Esophagus (tissue), 2 donors: ENCODE data around the gene BEND7. TPM values are rescaled to one million over a fixed set of nuclear protein-coding genes. Genes with fewer than 3 reads are reported as not detected.
"Not testable (repeated sequence)": the region's sequence is repeated elsewhere in the genome, so short reads cannot be mapped to it uniquely, and the experiment has no call there.

Source experiments
- H3K27ac ChIP-seq, 2 donors: one replicate each; pipeline ENCODE4 v1.5.1; 2013; ENCODE audit warnings: low read depth in 2 of 2, mild to moderate bottlenecking in 2 of 2, inconsistent platforms in 1 of 2, low read length in 1 of 2, moderate library complexity in 1 of 2
- H3K27me3 ChIP-seq, 2 donors: one replicate each; pipeline ENCODE4 v1.6.1; 2013; ENCODE audit warnings: low read length in 2 of 2, control low read depth in 1 of 2, mild to moderate bottlenecking in 1 of 2; ENCODE audit not compliant: insufficient read depth in 2 of 2, control insufficient read depth in 1 of 2
- H3K36me3 ChIP-seq, 2 donors: one replicate each; pipeline ENCODE4 v1.6.1; 2013; ENCODE audit warnings: low read length in 1 of 2; ENCODE audit not compliant: control insufficient read depth in 2 of 2, insufficient read depth in 2 of 2
- H3K4me1 ChIP-seq, 2 donors: one replicate each; pipeline ENCODE4 v1.6.1; 2013; ENCODE audit warnings: low read length in 1 of 2; ENCODE audit not compliant: control insufficient read depth in 2 of 2, insufficient read depth in 2 of 2
- H3K4me3 ChIP-seq, 2 donors: one replicate each; pipeline ENCODE4 v1.5.1; 2013; ENCODE audit warnings: low read length in 2 of 2, mild to moderate bottlenecking in 2 of 2, low read depth in 1 of 2, moderate library complexity in 1 of 2
- H3K9me3 ChIP-seq, 2 donors: one replicate each; pipeline ENCODE4 v1.6.1; 2013; ENCODE audit warnings: mild to moderate bottlenecking in 2 of 2, low read depth in 1 of 2, low read length in 1 of 2, moderate library complexity in 1 of 2; ENCODE audit not compliant: control insufficient read depth in 2 of 2, insufficient read depth in 1 of 2
- WGBS, 2 donors: extraction: QIAGEN DNeasy Blood & Tissue Kit; methylation state at CpG; one replicate each; pipeline ENCODE4 v1.1.7; 2013; 5-methylcytosine and 5-hydroxymethylcytosine counted together
- polyA plus RNA-seq, 2 donors: library from polyadenylated mRNA; stranded (reverse); fragments of 200-250 nt; gene quantifications; one replicate each; pipeline ENCODE4 v1.2.3, GENCODE V29; 2013
- donor health status: healthy with polysubstance abuse.
- donor health status: Bipolar disorder and iron deficiency.

The BEND7 gene
- polyA plus RNA-seq, 2 donors: 1.1 to 1.9 TPM

- H3K27me3 ChIP-seq: peaks cover 0 to 2% of the 10 kb centered on the region in 2 donors
- H3K36me3 ChIP-seq: no peaks in the 10 kb centered on the region
- no peak overlapping the region for H3K4me3 ChIP-seq
- WGBS, 2 donors: 85 to 86% methylated on average over 9 of the region's 9 CpGs
- H3K9me3 ChIP-seq: no peaks in the 10 kb centered on the region
- H3K4me1 ChIP-seq: no peaks in the 10 kb centered on the region
- no peak overlapping the region for H3K27ac ChIP-seq
These were observed 111.2 kb downstream of the BEND7 start for GRCh38 chr10:13417459-13418126.

- no peaks in the 10 kb centered on the region for H3K9me3 ChIP-seq
- no peaks in the 10 kb centered on the region for H3K4me1 ChIP-seq
- H3K27me3 ChIP-seq: peaks cover 0 to 2% of the 10 kb centered on the region in 2 donors
- H3K27ac ChIP-seq: no peak overlapping the region
- H3K4me3 ChIP-seq: no peak overlapping the region
- no peaks in the 10 kb centered on the region for H3K36me3 ChIP-seq
- WGBS, 2 donors: 63 to 78% methylated on average over 2 of the region's 2 CpGs
These were observed 112.1 kb downstream of the BEND7 start for GRCh38 chr10:13416760-13417159.

DNA sequence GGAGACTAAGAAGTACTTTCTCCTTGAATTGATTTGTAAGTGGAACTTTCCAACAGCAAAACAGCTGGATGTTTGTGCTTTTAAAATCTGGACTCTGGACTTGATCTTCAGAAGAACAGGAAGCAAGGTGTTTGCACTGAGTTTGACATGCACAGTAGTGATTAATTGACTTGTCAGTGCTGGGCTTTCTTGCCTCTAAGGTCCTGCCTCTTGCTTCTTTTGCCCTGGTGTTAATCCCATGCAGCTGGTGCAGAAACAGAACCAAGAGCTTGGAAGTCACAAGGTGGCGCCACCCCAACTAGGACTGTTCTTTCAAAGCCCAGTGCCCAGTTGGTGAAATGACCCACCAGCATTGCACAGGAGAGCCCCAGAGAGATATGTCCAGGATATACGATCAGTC is 114.0 kb downstream of the BEND7 start:
- no peaks in the 10 kb centered on the region for H3K36me3 ChIP-seq
- 43 to 53% methylated on average over 2 of the region's 2 CpGs for WGBS, 2 donors
- H3K4me1 ChIP-seq: no peaks in the 10 kb centered on the region
- peaks cover 0 to 2% of the 10 kb centered on the region in 2 donors for H3K27me3 ChIP-seq
- no peak overlapping the region for H3K4me3 ChIP-seq
- no peaks in the 10 kb centered on the region for H3K9me3 ChIP-seq
- H3K27ac ChIP-seq: no peak overlapping the region

GRCh38 chr10:13414137-13414536 is 114.7 kb downstream of the BEND7 start:
- WGBS, 2 donors: 78 to 91% methylated on average over 1 of the region's 1 CpG
- no peaks in the 10 kb centered on the region for H3K4me1 ChIP-seq

DNA sequence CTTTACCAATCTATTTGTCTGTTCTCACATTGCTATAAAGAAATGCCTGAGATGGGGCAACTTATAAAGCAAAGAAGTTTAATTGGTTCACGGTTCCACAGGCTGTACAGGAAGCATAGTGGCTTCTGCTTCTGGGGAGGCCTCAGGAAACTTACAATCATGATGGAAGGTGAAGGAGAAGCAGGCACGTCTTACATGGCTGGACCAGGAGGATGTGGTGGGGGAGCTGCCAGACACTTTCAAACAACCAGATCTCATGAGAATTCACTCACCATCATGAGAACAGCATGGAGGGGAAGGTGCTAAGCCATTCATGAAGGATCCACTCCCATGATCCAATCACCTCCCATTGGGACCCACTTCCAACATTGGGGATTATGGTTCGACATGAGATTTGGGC is 115.9 kb downstream of the BEND7 start:
- H3K27me3 ChIP-seq: peaks cover 0 to 2% of the 10 kb centered on the region in 2 donors
- 86 to 87% methylated on average over 3 of the region's 3 CpGs for WGBS, 2 donors
- no peak overlapping the region for H3K27ac ChIP-seq

More at GRCh38 chr10:13414137-13414536, 114.7 kb downstream of the BEND7 start:
- Histone ChIP-seq H3K9me3 (no peaks in the 10 kb centered on the region), H3K27ac (no peak overlapping the region), H3K4me3 (no peak overlapping the region), H3K27me3 (peaks cover 0 to 2% of the 10 kb centered on the region in 2 donors), H3K36me3 (no peaks in the 10 kb centered on the region)

DNA sequence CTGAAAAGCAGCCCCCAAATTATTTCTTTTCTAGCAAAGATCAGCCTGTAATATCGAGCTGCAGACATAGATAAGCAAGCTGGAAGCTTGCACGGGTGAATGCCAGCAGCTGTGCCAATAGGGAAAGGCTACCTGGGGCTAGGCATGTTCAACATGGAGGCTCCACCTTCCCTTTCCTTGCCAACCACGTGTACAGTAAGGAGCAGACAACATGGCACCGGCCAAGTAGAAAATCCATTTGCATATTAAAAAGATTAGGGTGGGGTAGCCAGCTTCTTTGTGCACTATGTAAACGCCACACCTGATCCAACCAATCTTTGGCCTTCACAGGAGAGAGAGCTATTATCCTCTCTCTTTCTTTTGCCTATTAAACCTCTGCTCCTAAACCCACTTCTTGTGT is 124.0 kb downstream of the BEND7 start:
- Histone ChIP-seq H3K4me3 (no peak overlapping the region), H3K27ac (no peak overlapping the region), H3K9me3 (peaks cover 0 to 3% of the 10 kb centered on the region in 2 donors), H3K27me3 (no peaks in the 10 kb centered on the region), H3K36me3 (no peaks in the 10 kb centered on the region), H3K4me1 (no peaks in the 10 kb centered on the region)
- WGBS, 2 donors: 39 to 45% methylated on average over 5 of the region's 5 CpGs

More for the DNA sequence above, 115.9 kb downstream of the BEND7 start:
- H3K36me3 ChIP-seq: no peaks in the 10 kb centered on the region
- no peaks in the 10 kb centered on the region for H3K4me1 ChIP-seq
- H3K9me3 ChIP-seq: no peaks in the 10 kb centered on the region
- H3K4me3 ChIP-seq: no peak overlapping the region

DNA sequence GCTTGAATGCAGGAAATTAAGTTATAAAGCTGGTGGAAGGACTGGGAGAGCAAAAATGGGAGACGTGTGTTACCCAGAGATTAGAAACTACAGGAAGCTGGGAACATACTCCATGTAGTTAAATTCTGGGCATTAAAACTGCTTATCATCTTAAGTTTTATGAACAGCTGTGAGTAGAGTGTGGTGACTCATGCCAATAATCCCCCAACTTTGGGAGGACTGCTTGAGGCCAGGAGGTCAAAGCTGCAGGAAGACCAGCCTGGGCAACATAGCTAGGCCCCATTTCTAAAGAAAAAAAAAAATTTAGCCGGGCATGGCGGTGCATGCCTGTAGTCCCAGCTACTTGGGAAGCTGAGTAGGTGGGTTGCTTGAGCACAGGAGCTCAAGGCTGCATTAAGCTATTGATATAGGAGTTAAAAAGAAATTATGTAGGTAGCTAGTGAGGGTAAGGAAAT is 124.5 kb downstream of the BEND7 start:
- 60 to 64% methylated on average over 3 of the region's 3 CpGs for WGBS, 2 donors
- no peak overlapping the region for H3K4me3 ChIP-seq
- H3K27me3 ChIP-seq: no peaks in the 10 kb centered on the region
- no peak overlapping the region for H3K27ac ChIP-seq
- no peaks in the 10 kb centered on the region for H3K4me1 ChIP-seq
- H3K9me3 ChIP-seq: peaks cover 0 to 3% of the 10 kb centered on the region in 2 donors
- no peaks in the 10 kb centered on the region for H3K36me3 ChIP-seq

DNA sequence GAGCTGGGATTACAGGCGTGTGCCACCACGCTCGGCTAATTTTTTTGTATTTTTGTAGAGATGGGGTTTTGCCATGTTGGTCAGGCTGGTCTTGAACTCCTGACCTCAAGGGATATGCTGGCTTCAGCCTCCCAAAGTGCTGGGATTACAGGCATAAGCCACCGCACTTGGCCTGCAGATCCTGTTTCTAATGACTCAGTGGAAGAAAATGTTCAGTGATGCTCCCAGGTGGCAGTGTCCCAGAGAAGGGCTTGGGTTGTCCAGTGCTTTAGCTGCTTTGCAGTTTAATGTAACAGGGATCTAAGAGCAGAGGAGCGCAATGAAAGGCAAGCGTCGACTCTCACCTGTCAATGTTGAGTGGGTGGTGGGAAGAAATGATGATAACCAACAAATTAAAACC is 125.4 kb downstream of the BEND7 start:
- not testable (repeated sequence) for H3K27me3 ChIP-seq, H3K36me3 ChIP-seq, H3K4me1 ChIP-seq, H3K4me3 ChIP-seq, H3K9me3 ChIP-seq, H3K27ac ChIP-seq
- 92 to 93% methylated on average over 7 of the region's 7 CpGs for WGBS, 2 donors

- 71 to 77% methylated on average over 8 of the region's 8 CpGs for WGBS, 2 donors
- H3K4me3 ChIP-seq: no peak overlapping the region
- no peaks in the 10 kb centered on the region for H3K4me1 ChIP-seq
- peaks cover 0 to 3% of the 10 kb centered on the region in 2 donors for H3K9me3 ChIP-seq
- H3K27ac ChIP-seq: no peak overlapping the region
- no peaks in the 10 kb centered on the region for H3K27me3 ChIP-seq
- no peaks in the 10 kb centered on the region for H3K36me3 ChIP-seq
These were observed 126.8 kb downstream of the BEND7 start for GRCh38 chr10:13402021-13402420.

GRCh38 chr10:13401142-13401541 is 127.7 kb downstream of the BEND7 start:
- Histone ChIP-seq H3K9me3 (peaks cover 0 to 3% of the 10 kb centered on the region in 2 donors), H3K4me3 (no peak overlapping the region), H3K27ac (no peak overlapping the region), H3K27me3 (no peaks in the 10 kb centered on the region), H3K36me3 (no peaks in the 10 kb centered on the region), H3K4me1 (no peaks in the 10 kb centered on the region)
- 94 to 95% methylated on average over 3 of the region's 3 CpGs for WGBS, 2 donors
